ENCODE results near the gene AKAP13.

- TF ChIP-seq CTCF (conservative IDR thresholded peaks at IDR 0.05) (no peak), ZFX (IDR thresholded peaks at IDR 0.05) (no peak)
Observed at GRCh38 chr15:85377269-85377668, 3.1 kb upstream of the AKAP13 start.

All from C4-2B (cell line).